Measurements from ENCODE around the gene MAP3K6. TPM values are rescaled to one million over a fixed set of nuclear protein-coding genes. Genes with fewer than 3 reads are reported as not detected.
A peak's percentile ranks its signal among the peaks of the same experiment; 100 is the strongest.

The MAP3K6 gene
- total and polyA plus RNA-seq, 2 of the 13 experiments (the other 11 are each of a cell fraction or from before 2014, with no cell fraction given): 2.7 to 3.2 TPM

GRCh38 chr1:27321813-27322568 is 44.8 kb downstream of the MAP3K6 start, which contains the start of gene TMEM222 (continued):
- TF ChIP-seq ZNF639 (CRISPR knock-in tag; conservative IDR thresholded peaks at IDR 0.05) (peak; percentile 98), MXD4 (CRISPR knock-in tag; IDR thresholded peaks at IDR 0.05) (peak; percentile 90), NFYC (CRISPR knock-in tag; IDR thresholded peaks at IDR 0.05) (peak; percentile 82), HES4 (CRISPR knock-in tag; IDR thresholded peaks at IDR 0.05; ENCODE audit: borderline replicate concordance) (peak; percentile 87; the same call in 1 of the 2 replicates), JUN (CRISPR knock-in tag; IDR thresholded peaks at IDR 0.05) (no peak; the same call in 1 of the 2 replicates), DBP (CRISPR knock-in tag; IDR thresholded peaks at IDR 0.05; ENCODE audit: not compliant biosample characterization) (no peak), KAT8 (CRISPR knock-in tag; IDR thresholded peaks at IDR 0.05) (peak; percentile 100), MIXL1 (CRISPR knock-in tag; IDR thresholded peaks at IDR 0.05) (peak; percentile 80), SP5 (CRISPR knock-in tag; IDR thresholded peaks at IDR 0.05; ENCODE audit: borderline replicate concordance, low read depth) (peak; percentile 35; the same call in 1 of the 2 replicates), MED13 (CRISPR knock-in tag; IDR thresholded peaks at IDR 0.05) (peak; percentile 49; the same call in 1 of the 2 replicates), ATF3 (CRISPR knock-in tag; IDR thresholded peaks at IDR 0.05) (peak; percentile 61; the same call in 1 of the 2 replicates), TEAD2 (CRISPR knock-in tag; IDR thresholded peaks at IDR 0.05) (no peak), ZNF317 (CRISPR knock-in tag; IDR thresholded peaks at IDR 0.05) (peak; percentile 78), WIZ (CRISPR knock-in tag; IDR thresholded peaks at IDR 0.05) (peak; percentile 90; the same call in 1 of the 2 replicates), CEBPZ (IDR thresholded peaks at IDR 0.05; ENCODE audit: low read length) (no peak), PCBP1 (IDR thresholded peaks at IDR 0.05; ENCODE audit: borderline replicate concordance, low read depth, low read length) (0 out of 2 replicates have a peak, but pooled peaks have one; percentile 77), ZNF101 (CRISPR knock-in tag; IDR thresholded peaks at IDR 0.05; ENCODE audit: borderline replicate concordance, low read depth) (no peak), ZNF773 (CRISPR knock-in tag; IDR thresholded peaks at IDR 0.05; ENCODE audit: borderline replicate concordance) (0 out of 2 replicates have a peak, but pooled peaks have one; percentile 12), THAP8 (CRISPR knock-in tag; IDR thresholded peaks at IDR 0.05; ENCODE audit: borderline replicate concordance) (0 out of 2 replicates have a peak, but pooled peaks have one; percentile 51), POLR2AphosphoS5 (IDR thresholded peaks at IDR 0.05; ENCODE audit: low read depth, low read length) (peak; percentile 68), SNAPC2 (CRISPR knock-in tag; IDR thresholded peaks at IDR 0.05) (no peak; the same call in 1 of the 2 replicates), ZNF816 (CRISPR knock-in tag; IDR thresholded peaks at IDR 0.05; ENCODE audit: borderline replicate concordance) (no peak), SRSF1 (optimal IDR thresholded peaks at IDR 0.05; ENCODE audit: low read depth, low read length) (peak; percentile 42)
